GM21528 (cell line): ENCODE results near the gene SLC15A4.

Source experiments
- ATAC-seq: cut with Tn5 transposase; IDR thresholded peaks from one replicate; pipeline ENCODE4 v1.9.1; 2021; ENCODE audit warnings: mild to moderate bottlenecking, moderate library complexity; ENCODE audit not compliant: unreplicated experiment, low FRiP score

SLC15A4 gene

DNA sequence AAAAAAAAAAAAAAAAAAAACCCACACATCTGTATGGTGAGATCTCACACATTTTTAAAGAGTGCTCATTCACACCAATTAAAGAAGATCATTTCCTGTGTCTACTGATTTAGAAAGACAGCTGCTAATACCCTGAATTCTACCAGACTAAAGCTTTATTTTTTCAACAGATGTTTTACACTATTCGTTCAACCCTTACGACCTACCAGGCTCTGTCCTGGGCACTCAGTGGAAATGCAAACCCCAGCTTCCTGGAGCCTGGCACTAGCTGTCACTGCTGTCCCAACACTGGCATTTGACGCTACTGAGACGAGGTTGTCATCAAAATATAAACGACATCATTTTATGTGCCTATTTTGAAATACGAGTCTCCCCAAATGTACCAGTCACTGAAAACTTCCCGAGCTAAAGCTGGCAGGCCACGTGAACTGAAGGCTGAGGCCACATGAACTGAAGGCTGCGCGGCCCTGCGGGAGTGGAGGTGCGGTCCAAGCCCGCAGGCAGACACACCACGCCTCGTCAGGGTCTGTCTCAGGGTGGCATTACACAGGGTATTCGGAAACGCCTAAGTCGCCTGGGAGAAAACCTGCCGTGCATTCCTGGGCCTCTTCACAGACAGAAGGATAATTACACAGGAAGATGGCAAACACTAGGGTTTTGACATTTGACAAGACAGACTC, 27.2 kb downstream of the SLC15A4 start:
- ATAC-seq = no peak

DNA sequence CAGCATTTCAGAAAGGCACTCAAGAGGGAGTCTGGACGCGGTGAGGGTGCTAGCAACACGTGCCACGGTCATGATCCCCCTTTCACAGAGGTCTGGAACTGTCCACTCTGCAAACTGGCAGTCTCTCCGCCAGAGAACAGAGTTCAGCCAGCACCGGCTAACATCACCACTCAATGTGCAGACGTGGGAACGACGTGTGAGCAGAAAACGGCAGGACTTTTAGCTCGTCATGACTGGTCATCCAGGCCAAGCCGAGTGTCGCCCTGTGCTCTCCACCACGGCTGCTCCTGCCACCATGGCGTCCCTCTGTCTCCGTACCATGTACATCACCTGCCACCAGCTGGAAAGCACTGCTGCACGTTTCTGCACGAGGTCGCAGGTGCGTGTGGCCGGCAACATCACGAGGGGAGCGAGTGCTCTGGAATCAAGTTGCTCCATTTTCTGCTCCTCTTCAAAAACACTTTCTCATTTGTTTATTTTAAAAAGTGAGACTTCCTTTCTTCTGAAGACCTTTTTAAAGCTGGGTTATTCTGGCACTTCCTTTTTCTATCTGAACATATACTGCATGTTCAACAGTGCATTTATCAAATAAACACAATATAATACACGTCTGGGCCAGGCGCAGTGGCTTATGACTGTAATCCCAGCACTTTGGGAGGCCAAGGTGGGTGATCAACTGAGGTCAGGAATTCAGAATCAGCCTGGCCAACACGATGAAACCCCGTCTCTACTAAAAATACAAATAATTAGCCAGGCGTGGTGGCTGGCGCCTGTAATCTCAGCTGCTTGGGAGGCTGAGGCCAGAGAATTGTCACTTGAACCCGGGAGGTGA, 28.0 kb downstream of the SLC15A4 start:
- no peak for ATAC-seq

DNA sequence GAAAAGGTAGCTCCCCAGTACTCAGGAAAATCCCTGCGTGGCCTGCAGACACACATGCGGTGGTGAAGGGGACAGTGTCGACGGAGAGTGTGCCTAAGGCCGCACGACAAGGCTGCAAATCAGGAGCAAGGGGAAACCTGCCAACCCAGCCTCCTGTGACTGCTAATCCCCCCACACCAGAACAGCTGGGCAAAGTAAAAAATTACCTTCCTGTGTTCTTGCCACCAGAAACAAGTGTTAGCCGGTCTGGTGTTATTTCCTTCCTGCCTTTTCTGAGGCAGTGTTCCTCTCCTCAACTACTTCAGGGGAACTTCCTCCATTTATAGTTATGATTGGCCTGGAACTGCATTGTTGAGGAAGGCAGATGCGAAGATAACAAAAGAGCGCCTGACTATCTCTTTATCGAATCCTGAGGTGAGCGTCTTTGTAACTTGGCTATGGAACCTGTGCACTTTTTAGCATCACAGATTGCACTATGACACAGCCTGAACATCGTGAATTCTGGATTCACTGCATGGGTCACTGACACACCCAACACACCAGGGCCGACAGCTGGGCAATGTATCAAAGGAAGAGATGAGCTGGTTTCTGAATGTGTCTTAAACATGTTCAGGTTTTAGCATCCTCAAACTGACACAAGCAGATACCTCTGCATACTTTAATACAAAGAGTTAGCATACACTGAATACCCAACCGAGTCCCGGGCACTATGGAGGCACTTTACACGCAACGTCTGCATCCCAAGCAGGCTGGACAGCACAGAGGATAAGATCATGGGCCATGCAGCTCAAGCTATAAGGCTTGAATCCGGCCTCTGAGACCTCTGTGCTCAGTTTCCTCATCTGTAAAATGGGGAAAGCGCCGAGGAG, 28.9 kb downstream of the SLC15A4 start:
- peak; percentile 32 for ATAC-seq

DNA sequence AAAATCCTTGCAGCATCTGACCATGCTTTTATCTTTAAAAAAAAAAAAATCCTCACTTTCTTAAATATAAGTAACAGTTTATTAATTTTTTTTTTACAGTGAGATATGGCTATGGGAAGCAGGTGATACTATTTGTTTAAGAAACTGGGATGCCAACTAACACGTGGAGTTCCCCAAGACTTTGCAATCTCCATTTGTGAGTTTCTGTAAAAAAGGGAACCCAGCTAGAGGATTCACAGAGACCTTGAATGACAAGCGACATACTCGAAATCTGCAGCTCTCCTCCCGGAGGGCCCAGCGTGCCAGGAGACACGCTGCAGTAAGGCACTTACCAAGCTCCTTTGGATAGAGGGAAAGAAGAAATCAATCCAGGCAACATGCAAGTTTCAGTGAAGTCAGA, 30.1 kb downstream of the SLC15A4 start:
- ATAC-seq = no peak

DNA sequence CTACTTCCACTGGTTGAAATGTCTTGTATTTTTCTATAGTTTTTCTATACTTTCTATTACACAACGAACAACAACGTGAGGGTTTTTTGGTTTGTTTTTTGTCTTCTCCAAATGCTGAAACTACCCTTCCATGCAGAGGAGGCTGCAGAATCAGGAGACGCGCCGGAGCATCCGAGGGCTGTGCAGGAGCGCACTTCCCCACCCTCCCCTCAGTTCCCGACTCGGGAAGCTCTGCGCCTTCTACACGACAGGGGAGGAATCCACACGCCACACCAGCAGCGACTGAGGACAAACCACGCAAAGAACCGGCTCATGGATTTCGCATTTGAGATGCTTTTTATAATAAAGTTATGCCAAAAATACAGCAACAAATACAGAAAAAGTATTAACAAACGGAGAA, 30.9 kb downstream of the SLC15A4 start:
- ATAC-seq = no peak

DNA sequence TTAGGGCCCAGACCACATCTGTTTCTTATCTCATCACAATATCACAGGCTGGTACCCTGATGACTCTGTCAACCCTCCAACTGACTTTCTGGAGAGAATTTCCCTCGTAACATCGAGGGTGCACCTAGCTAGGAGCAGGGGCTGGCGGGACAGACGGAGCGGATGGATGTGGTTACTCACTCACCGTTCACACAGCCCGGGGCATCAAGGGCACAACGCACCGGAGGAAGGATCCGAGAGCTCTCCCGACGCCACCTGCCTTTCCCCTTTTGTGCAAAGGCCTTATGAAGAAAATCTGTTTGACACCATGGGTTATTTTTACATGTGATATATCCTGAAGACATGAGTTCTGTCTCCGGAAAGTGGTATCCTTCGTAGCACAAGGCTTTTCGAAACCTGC, 31.4 kb downstream of the SLC15A4 start:
- no peak for ATAC-seq

DNA sequence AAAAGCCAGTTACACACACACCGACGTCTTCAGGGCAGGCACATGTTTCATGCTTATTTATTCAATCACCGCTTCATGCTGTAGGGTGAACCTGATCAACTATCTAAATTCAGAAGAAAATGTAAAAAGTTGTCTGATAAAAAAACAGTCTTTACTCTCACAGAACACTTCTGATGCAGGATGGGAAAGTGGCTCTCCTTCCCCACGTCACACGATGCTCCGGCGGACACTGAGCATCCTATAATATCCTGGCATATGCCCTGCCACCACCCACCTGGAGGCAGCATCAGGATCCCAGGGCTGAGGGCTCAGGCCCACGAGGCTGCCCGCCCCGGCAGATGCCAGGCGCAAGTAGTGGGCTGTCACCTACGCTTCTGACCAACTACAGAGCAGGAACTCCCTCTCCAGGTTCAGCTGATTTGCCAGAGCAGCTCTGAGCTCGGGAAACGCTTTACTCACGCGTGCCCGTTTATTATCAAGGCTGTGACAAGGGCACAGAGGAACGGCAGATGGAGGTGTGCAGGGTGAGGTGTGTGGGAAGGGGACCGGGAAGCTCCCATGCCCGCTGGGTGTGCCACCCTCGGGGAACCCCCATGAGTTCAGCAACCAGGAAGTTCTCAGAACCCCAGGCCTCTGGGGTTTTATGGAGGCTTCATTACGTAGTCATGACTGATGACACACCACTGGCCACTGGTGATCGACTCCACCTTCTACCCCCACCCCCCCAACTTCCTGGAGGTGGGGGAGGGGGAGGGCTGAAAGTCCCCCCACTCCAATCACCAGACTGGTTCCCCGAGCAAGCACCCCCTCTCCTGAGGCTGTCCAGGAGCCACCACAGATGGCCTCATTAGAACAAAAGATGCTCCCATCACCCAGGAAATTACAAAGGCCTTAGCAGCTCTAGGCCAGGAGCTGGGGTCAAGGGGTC, 32.1 kb downstream of the SLC15A4 start:
- no peak for ATAC-seq

DNA sequence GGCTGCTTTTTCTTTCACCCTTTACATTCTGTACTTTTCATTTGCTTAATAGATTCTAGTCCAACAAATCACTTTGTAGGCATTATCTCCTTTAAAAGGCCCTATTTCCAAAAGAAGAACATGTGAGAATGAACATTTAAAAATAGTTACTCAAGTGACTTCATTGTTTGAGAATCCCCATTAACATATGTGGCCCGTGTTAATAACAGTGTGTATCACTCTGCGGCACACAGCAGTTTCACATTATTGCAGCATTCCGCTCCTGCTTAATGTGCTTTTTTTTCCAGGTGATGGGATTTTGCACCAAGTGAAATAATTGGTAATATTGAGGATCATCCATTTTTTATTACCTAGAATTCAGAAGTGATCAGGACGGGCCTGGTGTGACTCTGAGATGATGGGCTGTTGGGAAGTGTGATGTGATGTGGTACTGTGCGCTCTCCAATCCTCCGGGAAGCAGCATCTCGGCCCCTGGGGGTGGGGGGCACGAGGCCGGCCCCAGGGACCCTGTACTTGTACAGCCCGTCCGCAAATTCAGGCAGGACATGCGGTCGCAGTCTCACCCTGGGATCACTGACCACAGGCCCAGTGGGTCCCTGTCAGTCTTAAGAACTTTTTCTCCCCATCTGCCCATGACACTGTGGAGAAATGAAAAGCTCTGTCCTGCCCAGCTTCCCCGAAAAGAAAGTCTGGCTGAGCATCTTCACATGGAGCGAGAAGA, 32.9 kb downstream of the SLC15A4 start:
- no peak for ATAC-seq

DNA sequence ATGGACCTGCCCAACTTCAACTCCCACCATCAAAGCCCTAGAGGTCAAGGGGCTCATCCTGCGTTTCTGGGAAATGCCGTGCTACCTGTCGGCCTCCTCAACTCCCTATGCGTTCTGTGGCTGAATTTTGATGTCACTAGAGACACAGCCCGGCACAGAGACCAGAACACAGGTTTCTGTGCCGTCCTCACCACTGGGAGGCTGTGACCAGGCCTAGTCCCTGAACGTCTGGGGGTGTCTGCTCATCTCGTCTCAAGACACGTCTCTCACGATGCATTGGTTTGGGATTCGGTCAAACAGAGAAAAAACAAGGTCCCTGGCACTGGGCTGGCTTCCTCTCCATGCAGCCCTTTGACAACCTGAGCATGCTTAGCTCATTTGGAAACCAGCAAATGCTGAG, 33.5 kb downstream of the SLC15A4 start:
- ATAC-seq = no peak

DNA sequence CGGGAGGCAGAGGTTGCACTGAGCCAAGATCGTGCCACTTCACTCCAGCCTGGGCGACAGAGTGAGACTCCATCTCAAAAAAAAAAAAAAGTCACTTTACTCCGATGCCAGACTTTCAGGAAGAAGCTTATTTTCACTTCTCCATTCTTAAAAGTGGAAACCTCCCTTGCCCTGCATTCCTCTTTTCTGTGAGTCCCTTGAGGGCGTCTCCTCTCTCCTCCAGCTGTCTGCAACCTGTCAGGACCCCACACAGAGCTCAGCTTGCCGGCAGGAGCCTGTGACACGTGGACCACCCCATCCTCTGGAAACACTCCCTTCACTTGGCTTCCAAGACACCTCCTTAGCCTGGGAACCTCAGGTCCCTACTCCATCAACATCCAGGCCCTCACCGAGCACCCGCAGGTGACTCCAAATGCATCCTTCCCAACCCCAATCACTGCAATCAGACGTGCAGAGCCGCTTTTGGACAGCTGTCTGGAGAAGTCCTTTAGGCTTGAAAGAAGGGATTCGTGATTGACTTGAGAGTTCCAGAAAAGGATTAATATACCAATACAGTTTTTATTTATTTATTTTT, 34.3 kb downstream of the SLC15A4 start:
- ATAC-seq = peak; percentile 40

DNA sequence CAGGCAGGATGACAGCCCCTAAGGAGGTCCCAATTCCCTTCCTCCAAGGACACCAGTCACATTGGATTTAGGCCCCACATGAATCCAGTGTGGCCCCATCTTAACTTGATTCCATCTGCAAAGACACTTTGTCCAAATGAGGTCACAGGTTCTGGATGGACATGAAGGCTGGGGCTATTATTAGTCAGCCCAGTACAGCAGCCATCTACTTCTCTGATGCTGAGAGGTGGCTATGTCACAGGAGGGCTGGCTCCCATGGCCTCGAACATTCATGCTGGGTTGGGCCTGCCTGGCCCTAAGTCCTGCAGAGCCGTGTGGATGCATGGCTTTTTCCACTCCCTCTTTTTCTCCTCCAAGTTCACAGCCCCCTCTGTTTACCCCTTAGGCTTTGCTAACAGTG, 35.9 kb downstream of the SLC15A4 start:
- no peak for ATAC-seq

DNA sequence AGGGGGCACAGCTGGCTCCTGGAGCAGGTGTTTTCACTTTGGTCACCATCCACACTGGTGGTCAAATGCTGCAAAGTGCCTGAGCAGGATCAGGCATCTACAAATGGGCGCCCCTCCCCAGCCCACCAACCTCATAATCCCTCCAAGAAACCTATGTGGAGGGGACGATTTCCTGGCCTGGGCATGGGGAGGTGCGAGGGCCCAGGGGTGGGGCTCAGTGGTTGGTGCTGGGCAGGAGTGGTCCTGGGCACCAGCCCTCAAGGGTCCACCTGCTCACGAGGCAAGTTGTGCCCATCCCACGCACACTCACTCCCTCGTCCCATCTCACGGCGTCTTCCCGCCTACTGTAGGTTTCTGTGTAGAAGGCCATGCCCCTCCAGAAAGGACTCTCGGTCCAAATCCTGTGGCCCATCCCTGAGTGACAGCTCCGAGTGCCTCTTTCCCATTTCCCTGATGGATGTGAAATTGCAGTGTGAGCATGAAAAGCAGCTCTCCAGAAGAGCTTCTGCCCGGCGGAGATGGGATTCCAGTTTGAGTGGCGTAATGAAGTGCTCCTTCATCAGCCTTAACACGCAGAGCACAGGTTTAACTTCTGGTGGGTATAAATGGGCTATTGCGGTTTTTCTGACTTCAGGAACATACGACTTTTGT, 36.9 kb downstream of the SLC15A4 start:
- ATAC-seq = no peak

DNA sequence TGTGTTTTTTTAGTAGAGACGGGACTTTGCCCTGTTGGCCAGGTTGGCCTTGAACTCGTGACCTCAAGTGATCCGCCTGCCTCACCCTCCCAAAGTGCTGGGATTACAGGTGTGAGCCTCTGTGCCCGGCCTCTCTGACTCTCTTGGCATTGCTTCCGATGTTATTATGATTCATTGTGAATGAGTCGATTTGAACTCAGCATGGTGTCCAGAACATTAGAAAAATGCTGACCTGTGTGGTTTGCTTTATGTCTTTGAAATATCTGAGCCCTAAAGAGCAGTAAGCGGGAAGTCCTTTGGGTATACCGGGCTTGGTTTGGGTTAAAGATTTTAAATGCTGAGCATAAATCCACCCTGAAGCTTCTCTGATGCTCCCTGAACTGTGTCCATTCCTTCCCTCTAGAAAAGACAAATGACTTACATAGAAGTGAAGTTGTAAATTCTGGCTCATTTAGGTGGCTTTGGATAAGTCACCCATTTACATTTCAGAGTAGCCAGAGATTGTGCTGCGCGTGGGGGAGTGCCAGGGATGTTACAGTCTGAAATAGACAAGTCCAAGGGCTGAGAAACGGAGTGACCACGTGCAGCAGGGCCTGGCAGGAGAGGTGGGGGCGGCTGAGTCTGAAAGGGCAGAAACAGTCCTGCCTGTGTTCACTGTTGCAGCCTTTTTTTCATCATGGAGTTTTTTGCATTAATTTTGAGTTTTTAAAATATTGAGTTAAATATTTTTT, 39.6 kb downstream of the SLC15A4 start:
- ATAC-seq = no peak

DNA sequence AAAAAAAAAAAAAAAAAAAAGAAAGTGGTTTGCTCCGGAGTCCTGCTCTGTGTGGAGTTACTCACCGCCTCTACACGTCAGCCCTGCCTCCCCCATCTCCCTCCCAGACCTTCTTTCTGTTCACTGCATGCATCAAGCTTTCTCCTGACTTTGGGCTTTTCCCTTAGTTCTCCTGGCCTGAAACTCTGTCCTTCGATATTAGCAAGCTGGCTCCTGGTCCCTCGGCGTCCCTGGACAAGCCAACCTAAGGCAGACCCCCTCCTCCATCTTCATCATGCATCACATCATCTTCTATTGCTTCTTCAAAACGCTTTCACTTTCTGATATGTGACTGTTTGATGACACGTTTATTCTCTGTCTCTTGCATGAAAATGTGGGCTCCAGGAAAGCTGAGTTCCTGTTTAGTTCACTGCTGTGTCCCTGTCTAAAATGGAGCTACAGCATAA, 40.6 kb downstream of the SLC15A4 start:
- peak; percentile 85 for ATAC-seq

DNA sequence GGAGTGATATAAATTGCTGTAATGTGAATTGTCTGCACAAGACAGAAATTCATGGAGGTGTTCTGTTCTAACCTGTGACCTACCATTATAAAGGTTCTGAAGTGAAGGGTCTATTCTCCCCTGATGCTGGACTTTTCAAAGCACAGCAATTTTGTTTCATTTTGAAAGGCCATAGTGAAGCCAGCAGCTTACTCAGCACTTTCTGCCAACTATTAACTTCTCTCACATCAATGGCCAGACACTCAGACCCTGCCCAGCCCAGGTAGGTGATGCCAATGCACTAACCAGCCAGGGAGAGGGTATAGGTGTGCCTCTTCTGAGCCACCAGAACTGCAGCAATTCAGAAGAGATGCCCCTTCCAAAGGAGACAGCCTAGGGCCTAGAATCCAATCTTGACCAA, 43.9 kb downstream of the SLC15A4 start:
- ATAC-seq = no peak

DNA sequence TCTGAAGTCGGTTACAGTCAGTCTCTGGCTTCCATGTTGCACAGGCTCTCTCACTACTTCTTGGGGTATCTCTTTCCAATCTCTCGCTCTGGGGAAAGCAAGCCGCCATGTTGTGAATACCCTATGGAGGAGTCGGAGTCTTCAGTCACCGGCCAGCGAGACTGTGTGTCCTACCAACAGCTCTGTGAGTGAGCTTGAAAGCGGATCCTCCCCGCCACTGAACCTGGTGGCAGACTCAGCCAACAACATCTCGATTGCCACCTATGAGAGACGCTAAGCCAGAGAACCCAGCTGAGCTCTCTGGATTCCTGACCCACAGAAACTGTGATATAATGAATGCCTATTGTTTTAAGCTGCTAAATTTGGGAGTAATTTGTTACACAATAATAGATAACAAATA, 51.5 kb downstream of the SLC15A4 start:
- ATAC-seq = no peak

DNA sequence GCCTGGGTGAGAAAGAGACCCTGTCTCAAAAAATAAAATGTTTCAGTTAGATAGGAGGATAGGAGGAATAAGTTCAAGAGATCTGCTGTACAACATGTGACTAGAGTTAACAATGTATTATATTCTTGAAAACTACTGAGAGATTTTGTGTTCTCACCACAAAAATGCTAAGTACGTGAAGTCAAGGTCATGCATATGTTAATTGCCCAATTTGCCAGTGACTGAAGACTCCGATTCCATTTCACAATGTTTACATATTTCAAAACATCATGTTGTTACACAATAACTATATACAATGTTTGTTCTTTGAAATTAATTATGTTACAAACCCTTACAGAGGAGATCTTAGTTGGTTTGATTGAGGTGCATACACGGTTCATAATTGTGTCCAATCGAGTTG, 52.1 kb downstream of the SLC15A4 start:
- no peak for ATAC-seq

DNA sequence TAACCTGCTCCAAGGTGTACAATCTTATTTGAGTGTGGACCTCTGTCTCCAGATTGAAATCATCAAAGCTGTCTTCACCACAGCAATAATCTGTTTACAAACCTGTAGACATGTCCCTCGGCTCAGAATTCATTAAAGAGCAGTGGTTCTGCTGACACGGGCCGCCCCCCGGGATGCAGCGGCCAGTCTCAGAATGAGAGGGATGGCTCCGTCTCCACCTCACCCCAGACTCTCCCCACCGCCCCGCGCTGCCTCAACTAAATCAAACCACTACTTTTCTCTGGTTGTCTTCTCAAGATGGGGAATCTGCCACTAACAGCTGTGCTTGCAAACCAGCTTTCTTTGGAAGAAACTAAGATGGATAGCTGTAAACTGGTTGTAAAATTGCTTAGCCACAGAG, 56.2 kb downstream of the SLC15A4 start:
- ATAC-seq = no peak
